Measurements from ENCODE around the gene VPS72. TPM values are rescaled to one million over a fixed set of nuclear protein-coding genes. Genes with fewer than 3 reads are reported as not detected.

Gene VPS72
- total and polyA plus RNA-seq, 9 of the 15 experiments (the other 6 are each of a cell fraction or from before 2014, with no cell fraction given), result 7.2 to 131 (median 75.7) TPM

- no peak for TF ChIP-seq RBM15 (IDR thresholded peaks at IDR 0.05; ENCODE audit: insufficient read depth, low read length)
- TF ChIP-seq ZC3H8 (IDR thresholded peaks at IDR 0.05), result no peak
- no peak; a peak in 1 of 4 replicates for TF ChIP-seq TBL1XR1 (IDR thresholded peaks at IDR 0.05; ENCODE audit: low read length in 2 of 2)
- TF ChIP-seq MIER1 (IDR thresholded peaks at IDR 0.05; ENCODE audit: low read depth), result no peak
- no peak for TF ChIP-seq MCM5 (IDR thresholded peaks at IDR 0.05; ENCODE audit: low read depth)
- TF ChIP-seq DACH1 (IDR thresholded peaks at IDR 0.05; ENCODE audit: partially characterized antibody), result no peak
- TF ChIP-seq ZNF609 (CRISPR knock-in tag; IDR thresholded peaks at IDR 0.05; ENCODE audit: borderline replicate concordance), result 0 out of 2 replicates have a peak, but pooled peaks have one; percentile 34
- no peak for TF ChIP-seq MAFF (IDR thresholded peaks at IDR 0.05; ENCODE audit: low read length)
- no peak for TF ChIP-seq ZNF589 (CRISPR knock-in tag; IDR thresholded peaks at IDR 0.05; ENCODE audit: low read depth)
- TF ChIP-seq CBX5 (IDR thresholded peaks at IDR 0.05; ENCODE audit: borderline replicate concordance, low read depth), result no peak
- TF ChIP-seq PTBP1 (IDR thresholded peaks at IDR 0.05; ENCODE audit: low read depth, low read length), result no peak
- TF ChIP-seq ZNF282 (CRISPR knock-in tag; IDR thresholded peaks at IDR 0.05), result no peak
- TF ChIP-seq FOXK2 (conservative IDR thresholded peaks at IDR 0.05 in 1 of 2, IDR thresholded peaks at IDR 0.05 in 1 of 2; ENCODE audit: low read depth in 2 of 2), result peak in 1 of 2 experiments; percentile 5; a peak in 1 of 4 replicates
- TF ChIP-seq ETS1 (conservative IDR thresholded peaks at IDR 0.05; ENCODE audit: control insufficient read depth, low read depth, low read length), result no peak
- TF ChIP-seq SMARCE1 (IDR thresholded peaks at IDR 0.05), result no peak
- no peak for TF ChIP-seq PYGO2 (tag; IDR thresholded peaks at IDR 0.05)
- TF ChIP-seq CREB5 (CRISPR knock-in tag; IDR thresholded peaks at IDR 0.05), result no peak
- TF ChIP-seq BMI1 (IDR thresholded peaks at IDR 0.05; ENCODE audit: low read length), result no peak
- no peak for TF ChIP-seq ZNF174 (CRISPR knock-in tag; IDR thresholded peaks at IDR 0.05)
- TF ChIP-seq GABPB2 (CRISPR knock-in tag; conservative IDR thresholded peaks at IDR 0.05), result no peak
Observed at GRCh38 chr1:151198254-151199127, 8.5 kb upstream of the VPS72 start, which contains the start of gene PIP5K1A (continued).

All from K562 (cell line).